Kidney (tissue), 14 donors: ENCODE results near the gene HNRNPAB. TPM values are rescaled to one million over a fixed set of nuclear protein-coding genes. Genes with fewer than 3 reads are reported as not detected.

Experiments used
- DNase-seq, 5 donors: peaks; one replicate each; pipeline ENCODE4 v3.0.0-alpha.2; 2013 to 2020
- FAIRE-seq: peaks from 2 replicates; lab custom pipeline; 2012; peaks lifted over from hg19 to GRCh38; lab: Jason Lieb, UNC
- H3K27ac ChIP-seq, 2 donors: one replicate each; pipeline ENCODE4 v1.7.0; 2013; ENCODE audit warnings: low read depth in 2 of 2, low read length in 2 of 2, inconsistent platforms in 1 of 2
- H3K27me3 ChIP-seq: one replicate; pipeline ENCODE4 v1.7.1; 2013; ENCODE audit warnings: low read length, inconsistent platforms; ENCODE audit not compliant: control insufficient read depth, insufficient read depth
- H3K36me3 ChIP-seq, 3 donors: one replicate each; pipeline versions ENCODE4 v1.7.0 to v1.7.1; 2013; ENCODE audit warnings: low read length in 3 of 3, control low read depth in 1 of 3, inconsistent platforms in 1 of 3; ENCODE audit not compliant: insufficient read depth in 3 of 3, control insufficient read depth in 2 of 3
- H3K4me1 ChIP-seq, 3 donors: one replicate each; pipeline versions ENCODE4 v1.7.0 to v1.7.1; 2013; ENCODE audit warnings: low read length in 3 of 3, inconsistent platforms in 1 of 3, low read depth in 1 of 3; ENCODE audit not compliant: control insufficient read depth in 2 of 3, insufficient read depth in 2 of 3
- H3K4me3 ChIP-seq, 3 donors: one replicate each; pipeline versions ENCODE4 v1.7.0 to v1.8.1; 2013; ENCODE audit warnings: low read length in 3 of 3, control low read depth in 1 of 3, inconsistent platforms in 1 of 3
- H3K9ac ChIP-seq, 3 donors: one replicate each; pipeline versions ENCODE4 v1.7.0 to v1.7.1; 2013; ENCODE audit warnings: low read length in 3 of 3, control low read depth in 1 of 3, inconsistent platforms in 1 of 3
- H3K9me3 ChIP-seq, 3 donors: one replicate each; pipeline versions ENCODE4 v1.7.0 to v1.7.1; 2013; ENCODE audit warnings: low read length in 3 of 3, control low read depth in 1 of 3, inconsistent platforms in 1 of 3; ENCODE audit not compliant: control insufficient read depth in 2 of 3, insufficient read depth in 1 of 3
- CTCF ChIP-seq: IDR thresholded peaks from 3 replicates; pipeline ENCODE4 v1.5.1; 2012; ENCODE audit warnings: mild to moderate bottlenecking, moderate library complexity, borderline replicate concordance; ENCODE audit not compliant: insufficient read depth; ENCODE audit errors: extremely low read depth
- intact Hi-C: fragments of 100-400 bp; cut with DNase I; formaldehyde crosslinking; loops from one replicate; pipeline ENCODE4 v1.11.1; 2022
- polyA plus RNA-seq: library from polyadenylated mRNA; stranded (reverse); fragments of 350-450 nt; fragmentation: Illumina TruSeq; extraction: RNeasy Lipid Tissue Mini Kit (QIAGEN cat#74804); gene quantifications from one replicate; pipeline ENCODE4 v1.2.3, GENCODE V29; 2014; ENCODE audit warnings: low read depth, low replicate concordance; ENCODE audit not compliant: insufficient read depth
- total RNA-seq: library from RNA; stranded (reverse); fragmentation: NEBNext Ultra II Directional; extraction: Animal tissue kit (Norgen Biotek cat#: 25700); gene quantifications from one replicate; pipeline ENCODE4 v1.2.1, GENCODE V29; 2021
- donor health status: control.
- donor health status: control.
- donor health status: control.
- donor health status: control.
- donor health status: control.
- donor health status: DM: yes; HTN: yes; CAD: no.
- donor health status: Normal renal cell carcinoma (clear cell type).

Gene HNRNPAB
- total and polyA plus RNA-seq, 2 donors from 2014 or later: 81.8 to 130 TPM

GRCh38 chr5:178170455-178170854 lies 33.9 kb upstream of the HNRNPAB start:
- no peak overlapping the region for H3K27ac ChIP-seq
- FAIRE-seq (no peak), DNase-seq (no peak)
- intact Hi-C loops: no loop called here
- TF ChIP-seq CTCF: no peak
- H3K4me3 ChIP-seq: no peak overlapping the region
- H3K27me3 ChIP-seq: no peaks in the 10 kb centered on the region
- H3K9me3 ChIP-seq: no peaks in the 10 kb centered on the region
- H3K4me1 ChIP-seq: no peaks in the 10 kb centered on the region
- no peaks in the 10 kb centered on the region for H3K36me3 ChIP-seq
- no peak overlapping the region for H3K9ac ChIP-seq

- no peak overlapping the region for H3K27ac ChIP-seq
- intact Hi-C loops: no loop called here
These were observed 29.9 kb upstream of the HNRNPAB start for GRCh38 chr5:178174456-178174855.

GRCh38 chr5:178176791-178177190 lies 27.5 kb upstream of the HNRNPAB start:
- H3K36me3 ChIP-seq: no peaks in the 10 kb centered on the region
- H3K27ac ChIP-seq: no peak overlapping the region
- intact Hi-C loops: no loop called here
- no peaks in the 10 kb centered on the region for H3K4me1 ChIP-seq
- no peak overlapping the region for H3K4me3 ChIP-seq
- FAIRE-seq (no peak), DNase-seq (no peak)
- H3K27me3 ChIP-seq: no peaks in the 10 kb centered on the region
- H3K9me3 ChIP-seq: peaks cover 0 to 2% (median 0%) of the 10 kb centered on the region in 3 donors
- no peak for TF ChIP-seq CTCF
- no peak overlapping the region for H3K9ac ChIP-seq

More at GRCh38 chr5:178174456-178174855, 29.9 kb upstream of the HNRNPAB start:
- Histone ChIP-seq H3K4me1 (no peaks in the 10 kb centered on the region), H3K4me3 (no peak overlapping the region), H3K36me3 (no peaks in the 10 kb centered on the region), H3K9me3 (peaks cover 0 to under 1% (median 0%) of the 10 kb centered on the region in 3 donors), H3K9ac (no peak overlapping the region), H3K27me3 (no peaks in the 10 kb centered on the region)
- FAIRE-seq (no peak), DNase-seq (no peak)
- no peak for TF ChIP-seq CTCF

GRCh38 chr5:178177569-178177968 lies 26.8 kb upstream of the HNRNPAB start:
- no peak for DNase-seq
- peaks cover 0 to 2% (median 0%) of the 10 kb centered on the region in 3 donors for H3K9me3 ChIP-seq
- H3K36me3 ChIP-seq: no peaks in the 10 kb centered on the region
- no peaks in the 10 kb centered on the region for H3K4me1 ChIP-seq
- intact Hi-C loops: no loop called here
- TF ChIP-seq CTCF: no peak
- no peak overlapping the region for H3K4me3 ChIP-seq
- H3K9ac ChIP-seq: no peak overlapping the region
- H3K27ac ChIP-seq: no peak overlapping the region
- H3K27me3 ChIP-seq: no peaks in the 10 kb centered on the region
- FAIRE-seq: no peak
